ENCODE data around the gene ARHGAP18. TPM values are rescaled to one million over a fixed set of nuclear protein-coding genes. Genes with fewer than 3 reads are reported as not detected.

ARHGAP18 gene
- total RNA-seq, 1 donor from 2014 or later, result 7.9 TPM

- H3K27ac Mint-ChIP-seq, result no peak overlapping the region
- DNase-seq (no peak), ATAC-seq (ENCODE audit: low read depth) (no peak)
- no peak overlapping the region for H3K4me3 Mint-ChIP-seq
- H3K9me3 Mint-ChIP-seq, result no peaks in the 10 kb centered on the region
- POLR2A ChIA-PET, result no interaction called here
- CTCF ChIA-PET, result no interaction called here
- no peaks in the 10 kb centered on the region for H3K4me1 Mint-ChIP-seq
- H3K36me3 Mint-ChIP-seq (ENCODE audit: low read depth), result peaks cover 3% of the 10 kb centered on the region
- no peak for TF ChIP-seq CTCF (IDR thresholded peaks at IDR 0.05)
- H3K27me3 Mint-ChIP-seq, result no peaks in the 10 kb centered on the region
- intact Hi-C loops (cut with micrococcal nuclease), result no loop called here
Measured at GRCh38 chr6:129628101-129628815, 81.7 kb downstream of the ARHGAP18 start.

DNA sequence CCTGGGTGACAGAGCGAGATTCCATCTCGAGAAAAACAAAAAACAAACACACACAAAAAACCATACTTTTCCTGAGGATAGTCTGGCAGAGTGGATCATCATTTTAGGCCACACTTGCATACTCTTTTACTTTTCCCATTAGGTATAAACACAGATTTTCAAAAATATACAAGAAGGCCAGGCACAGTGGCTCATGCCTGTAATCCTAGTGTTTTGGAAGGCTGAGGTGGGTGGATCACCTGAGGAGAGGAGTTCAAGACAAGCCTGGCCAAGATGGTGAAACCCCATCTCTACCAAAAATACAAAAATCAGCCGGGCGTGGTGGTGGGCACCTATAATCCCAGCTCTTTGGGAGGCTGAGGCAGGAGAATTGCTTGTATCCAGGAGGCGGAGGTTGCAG is 85.5 kb downstream of the ARHGAP18 start:
- ChIA-PET POLR2A (no interaction called here), CTCF (no interaction called here)
- H3K4me3 Mint-ChIP-seq, result no peak overlapping the region
- H3K27me3 Mint-ChIP-seq, result no peaks in the 10 kb centered on the region
- TF ChIP-seq CTCF (IDR thresholded peaks at IDR 0.05), result no peak
- H3K36me3 Mint-ChIP-seq (ENCODE audit: low read depth), result peaks cover 3% of the 10 kb centered on the region
- no peaks in the 10 kb centered on the region for H3K4me1 Mint-ChIP-seq
- no peak overlapping the region for H3K27ac Mint-ChIP-seq
- no peak for ATAC-seq (ENCODE audit: low read depth)
- DNase-seq, result no peak
- intact Hi-C loops (cut with micrococcal nuclease), result loop anchor here (5.0 kb wide), 2 partner anchors 48 to 88 kb away; partner anchors contain the start of gene ARHGAP18
- H3K9me3 Mint-ChIP-seq, result no peaks in the 10 kb centered on the region

GRCh38 chr6:129623008-129623732 is 86.8 kb downstream of the ARHGAP18 start:
- no peaks in the 10 kb centered on the region for H3K36me3 Mint-ChIP-seq (ENCODE audit: low read depth)
- H3K4me1 Mint-ChIP-seq, result no peaks in the 10 kb centered on the region
- no peaks in the 10 kb centered on the region for H3K27me3 Mint-ChIP-seq
- ATAC-seq (ENCODE audit: low read depth), result no peak
- CTCF ChIA-PET, result interaction anchor here (3.1 kb wide), 1 partner anchor 108 kb away, joined by 15 read pairs; no protein-coding TSS in a partner anchor
- TF ChIP-seq CTCF (IDR thresholded peaks at IDR 0.05), result no peak
- H3K9me3 Mint-ChIP-seq, result no peaks in the 10 kb centered on the region
- no peak overlapping the region for H3K27ac Mint-ChIP-seq
- no peak for DNase-seq
- H3K4me3 Mint-ChIP-seq, result no peak overlapping the region
- intact Hi-C loops (cut with micrococcal nuclease), result loop anchor here (5.0 kb wide), 2 partner anchors 49 to 89 kb away; partner anchors contain the start of gene ARHGAP18
- POLR2A ChIA-PET, result no interaction called here

GRCh38 chr6:129621252-129621651 is 88.7 kb downstream of the ARHGAP18 start:
- intact Hi-C loops (cut with micrococcal nuclease), result loop anchor here (1.0 to 5.0 kb wide), 4 partner anchors 51 to 400 kb away; partner anchors contain the start of gene ARHGAP18
- no peaks in the 10 kb centered on the region for H3K27me3 Mint-ChIP-seq
- H3K4me3 Mint-ChIP-seq, result no peak overlapping the region
- no peaks in the 10 kb centered on the region for H3K36me3 Mint-ChIP-seq (ENCODE audit: low read depth)
- no peak for TF ChIP-seq CTCF (IDR thresholded peaks at IDR 0.05)
- no peaks in the 10 kb centered on the region for H3K4me1 Mint-ChIP-seq
- no peaks in the 10 kb centered on the region for H3K9me3 Mint-ChIP-seq
- CTCF ChIA-PET, result interaction anchor here (1.0 to 3.1 kb wide), 3 partner anchors 107 to 122 kb away, joined by 3 to 15 read pairs (median 7); no protein-coding TSS in a partner anchor
- ATAC-seq (ENCODE audit: low read depth) (peak; percentile 71), DNase-seq (no peak)
- no peak overlapping the region for H3K27ac Mint-ChIP-seq
- POLR2A ChIA-PET, result no interaction called here

DNA sequence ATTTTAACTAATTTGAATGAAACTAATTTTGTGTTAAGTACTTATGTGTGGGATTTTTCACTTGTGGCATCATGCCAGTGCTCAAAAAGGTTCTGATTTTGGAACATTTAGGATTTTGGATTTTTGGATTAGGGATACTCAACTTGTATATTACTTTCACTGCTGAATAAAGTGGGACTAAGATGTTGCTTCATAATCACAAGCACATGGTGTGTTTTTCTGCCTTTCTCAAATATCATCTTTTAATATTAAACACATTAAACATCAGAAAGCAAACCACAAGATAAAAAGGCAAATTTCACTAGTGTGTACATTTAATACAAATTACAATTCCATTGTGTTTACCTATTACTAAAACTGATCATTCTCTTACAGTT is 89.8 kb downstream of the ARHGAP18 start:
- DNase-seq (no peak), ATAC-seq (ENCODE audit: low read depth) (no peak)
- Mint-ChIP-seq H3K36me3 (ENCODE audit: low read depth) (peaks cover under 1% of the 10 kb centered on the region), H3K4me3 (no peak overlapping the region), H3K27ac (no peak overlapping the region), H3K4me1 (no peaks in the 10 kb centered on the region), H3K27me3 (no peaks in the 10 kb centered on the region), H3K9me3 (no peaks in the 10 kb centered on the region)
- intact Hi-C loops (cut with micrococcal nuclease), result loop anchor here (5.0 kb wide), 2 partner anchors 52 to 92 kb away; partner anchors contain the start of gene ARHGAP18
- ChIA-PET CTCF (no interaction called here), POLR2A (no interaction called here)
- no peak for TF ChIP-seq CTCF (IDR thresholded peaks at IDR 0.05)
